Sciatic nerve (tissue), 2 donors: Measurements from ENCODE around the gene FAT1. TPM values are rescaled to one million over a fixed set of nuclear protein-coding genes. Genes with fewer than 3 reads are reported as not detected.
A peak's percentile ranks its signal among the peaks of the same experiment; 100 is the strongest.
"Not testable (repeated sequence)": the region's sequence is repeated elsewhere in the genome, so short reads cannot be mapped to it uniquely, and the experiment has no call there.

Source experiments
- ATAC-seq: fragments of 200-7000 bp; cut with Tn5 transposase; one replicate; pipeline ENCODE4 v1.9.1; 2020; ENCODE audit warnings: mild to moderate bottlenecking, moderate library complexity
- DNase-seq: peaks from one replicate; pipeline ENCODE4 v3.0.0-alpha.2; 2020; ENCODE audit warnings: low spot score
- intact Hi-C: fragments of 100-400 bp; cut with DNase I; formaldehyde crosslinking; loops from one replicate; pipeline ENCODE4 v1.14.2; 2022
- total RNA-seq: library from RNA; stranded (reverse); fragmentation: NEBNext Ultra II Directional; extraction: Animal tissue kit (Norgen Biotek cat#: 25700); gene quantifications from one replicate; pipeline ENCODE4 v1.2.1, GENCODE V29; 2021
- donor health status: DM: no; HTN: no; CAD: no.
- donor health status: DM: no; HTN: no; CAD: no.

Gene FAT1
- total RNA-seq = 151 TPM

DNA sequence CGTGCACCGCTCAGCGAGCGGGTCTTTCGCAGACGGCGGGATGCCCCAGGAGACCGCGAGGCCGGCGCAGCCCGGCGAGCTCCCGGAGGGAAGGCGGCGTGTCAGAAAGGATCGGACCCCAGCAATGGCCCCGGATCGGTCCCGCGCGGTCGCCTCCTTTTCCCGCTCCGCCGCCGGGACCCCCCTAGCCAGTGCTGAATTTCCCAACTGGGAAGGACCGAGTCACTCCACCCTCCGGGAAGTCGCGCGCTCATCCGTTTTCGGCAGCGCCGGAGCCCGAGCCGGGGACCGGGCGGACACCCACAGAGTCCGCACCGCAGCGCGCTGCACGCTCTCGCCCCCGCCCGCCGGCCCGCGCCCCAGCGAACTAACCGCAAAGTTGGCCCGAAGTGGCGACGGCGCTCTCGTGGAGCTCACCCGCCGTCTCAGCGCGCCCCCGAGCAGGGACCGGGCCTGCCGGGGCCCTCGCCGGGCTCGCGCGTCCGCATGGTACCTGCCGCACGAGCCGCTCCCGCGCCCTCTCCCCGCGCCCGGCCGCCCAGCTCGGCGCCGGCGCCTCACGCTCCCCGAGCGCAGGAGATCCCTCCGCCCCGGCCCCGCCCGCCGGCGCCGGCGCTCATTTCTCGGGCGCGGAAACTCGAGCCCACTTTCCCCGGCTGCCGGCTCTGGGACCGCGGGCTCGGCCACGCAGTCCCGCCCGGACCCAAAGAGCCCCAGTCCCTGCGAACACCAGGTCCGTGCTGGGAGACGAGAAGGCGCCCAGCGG, at the start of gene FAT1:
Gene FAT1 (minus strand): TSS at position 565 of the 766 bp plus-strand sequence. CDS start 14,029 bp downstream, outside the sequence.
- intact Hi-C loops = no loop called here
- DNase-seq (peak; percentile 82), ATAC-seq (peak; percentile 50)

GRCh38 chr4:186772936-186773487, 49.4 kb upstream of the FAT1 start:
- ATAC-seq (no peak), DNase-seq (no peak)
- intact Hi-C loops = no loop called here

- DNase-seq (no peak), ATAC-seq (no peak)
- intact Hi-C loops = no loop called here
These were observed 48.0 kb upstream of the FAT1 start for GRCh38 chr4:186771624-186772023.

- ATAC-seq = no peak
- intact Hi-C loops = no loop called here
These were observed 47.0 kb upstream of the FAT1 start for GRCh38 chr4:186770481-186771175.

DNA sequence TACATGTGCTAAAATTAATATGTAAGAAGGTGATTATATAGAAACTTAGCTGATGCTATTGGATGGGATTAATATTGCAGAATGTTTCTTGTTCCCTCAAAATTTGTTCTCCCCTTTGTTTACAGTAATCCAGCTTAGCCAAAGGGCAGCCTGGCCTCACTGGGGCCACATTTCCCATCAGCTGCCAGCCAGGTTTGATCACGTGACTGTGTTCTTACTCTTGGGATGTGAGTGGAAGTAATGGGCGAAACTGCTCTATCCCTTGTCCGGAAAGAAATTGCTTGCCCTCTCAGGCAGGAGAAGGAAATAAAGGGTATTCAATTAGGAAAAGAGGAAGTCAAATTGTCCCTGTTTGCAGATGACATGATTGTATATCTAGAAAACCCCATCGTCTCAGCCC, 44.1 kb upstream of the FAT1 start:
- intact Hi-C loops = no loop called here
- no peak for ATAC-seq

More at GRCh38 chr4:186770481-186771175, 47.0 kb upstream of the FAT1 start:
- DNase-seq = no peak

GRCh38 chr4:186765673-186766546, 42.3 kb upstream of the FAT1 start:
- intact Hi-C loops = no loop called here
- DNase-seq (no peak), ATAC-seq (peak; percentile 49)

More for the DNA sequence above, 44.1 kb upstream of the FAT1 start:
- no peak for DNase-seq

DNA sequence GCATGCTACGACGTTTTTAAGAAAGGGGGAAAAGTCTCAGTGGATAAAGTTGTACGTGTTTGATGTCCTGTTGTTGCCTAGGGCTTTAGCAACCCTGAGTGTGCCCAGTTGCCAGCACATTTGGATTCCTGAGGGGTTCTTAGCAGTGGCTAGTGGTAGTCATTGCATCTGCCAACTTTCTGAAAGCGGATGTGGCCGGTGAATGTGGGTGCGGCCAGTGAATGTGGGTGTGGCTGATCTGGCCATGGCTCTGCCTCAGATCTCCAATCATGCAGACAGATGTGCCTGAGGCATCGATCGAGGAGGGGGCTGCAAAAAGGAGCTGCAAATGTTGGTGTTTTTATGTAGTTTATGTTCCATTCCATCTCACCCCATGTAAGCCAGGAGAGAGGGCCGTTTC, 41.5 kb upstream of the FAT1 start:
- ATAC-seq = peak; percentile 94

DNA sequence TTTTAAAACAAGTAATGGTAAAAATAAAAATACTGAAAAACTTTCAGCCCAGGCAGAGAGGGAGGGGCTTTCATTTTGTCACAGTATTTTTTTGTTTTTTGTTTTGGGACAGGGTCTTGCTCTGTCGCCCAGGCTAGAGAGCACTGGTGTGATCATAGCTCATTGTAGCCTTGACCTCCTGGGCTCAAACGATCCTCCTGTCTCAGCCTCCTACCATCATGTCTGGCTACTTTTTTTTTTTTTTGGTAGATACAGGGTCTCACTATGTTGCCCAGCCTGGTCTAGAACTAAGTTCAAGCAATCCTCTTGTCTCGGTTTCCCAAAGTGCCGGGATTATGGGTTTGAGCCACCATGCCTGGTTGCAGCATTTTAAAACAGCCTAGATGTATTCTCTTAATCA, 40.8 kb upstream of the FAT1 start:
- no peak for ATAC-seq
- intact Hi-C loops = no loop called here
- no peak for DNase-seq

More for the DNA sequence above, 41.5 kb upstream of the FAT1 start:
- intact Hi-C loops = no loop called here
- peak; percentile 68 for DNase-seq

DNA sequence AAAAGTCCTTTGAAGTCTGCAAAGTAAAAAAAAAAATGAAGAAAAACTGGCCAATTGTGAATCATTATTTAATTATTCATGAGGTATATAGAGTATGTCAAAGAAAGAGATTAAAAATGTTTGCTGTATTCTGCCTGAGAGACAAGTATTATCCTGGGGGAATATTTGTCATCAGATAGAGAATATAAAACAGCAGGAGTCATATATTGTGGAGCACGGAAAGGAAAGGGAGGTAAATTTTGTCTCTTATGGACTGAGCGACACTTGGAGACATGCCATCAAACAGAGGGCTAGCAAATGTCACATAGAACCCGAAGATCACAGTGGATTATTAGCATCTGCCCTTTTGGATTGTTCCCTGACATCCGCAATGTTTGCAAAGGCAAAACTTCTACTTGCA, 39.2 kb upstream of the FAT1 start:
- intact Hi-C loops = no loop called here
- DNase-seq (no peak), ATAC-seq (no peak)

GRCh38 chr4:186762361-186762760, 38.7 kb upstream of the FAT1 start:
- intact Hi-C loops = no loop called here
- ATAC-seq = no peak
- no peak for DNase-seq

DNA sequence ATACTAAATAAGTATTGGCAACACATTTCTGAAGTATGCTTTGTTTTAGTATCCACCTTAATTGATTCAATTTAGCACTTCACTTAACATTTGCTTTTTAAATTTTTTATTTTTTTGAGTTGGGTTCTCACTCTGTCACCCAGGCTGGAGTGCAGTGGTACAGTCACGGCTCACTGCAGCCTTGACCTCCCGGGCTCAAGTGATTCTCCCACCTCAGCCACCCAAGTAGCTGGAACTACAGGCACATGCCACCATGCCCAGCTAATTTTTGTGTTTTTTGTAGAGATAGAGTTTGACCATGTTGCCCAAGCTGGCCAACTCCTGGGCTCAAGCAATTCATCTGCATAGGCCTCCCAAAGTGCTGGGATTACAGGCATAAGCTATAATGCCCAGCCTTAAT, 38.3 kb upstream of the FAT1 start:
- intact Hi-C loops, ATAC-seq, DNase-seq: not testable (repeated sequence)

DNA sequence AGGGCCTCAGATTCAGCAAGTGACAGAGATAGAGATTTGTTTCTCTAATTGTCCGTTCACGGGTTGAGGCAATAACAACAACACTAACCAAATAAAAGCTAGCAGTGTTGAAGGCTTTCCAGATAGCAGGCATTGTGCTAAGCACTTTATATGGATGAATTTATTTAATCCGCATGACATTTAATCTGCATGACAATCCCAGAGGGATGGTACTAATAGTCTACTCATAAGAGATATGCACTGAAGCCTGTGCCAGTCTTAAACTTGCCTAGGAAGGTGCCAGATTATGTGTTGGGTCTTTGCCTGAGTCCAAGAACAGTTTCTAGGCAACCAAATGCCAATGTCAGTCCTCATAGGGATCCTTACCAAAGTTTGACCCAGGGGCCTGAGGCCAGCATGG, 37.7 kb upstream of the FAT1 start:
- intact Hi-C loops = no loop called here
- no peak for DNase-seq
- no peak for ATAC-seq

- intact Hi-C loops = no loop called here
- DNase-seq (no peak), ATAC-seq (no peak)
These were observed 36.9 kb upstream of the FAT1 start for GRCh38 chr4:186760576-186760975.

- DNase-seq = no peak
- no peak for ATAC-seq
- intact Hi-C loops = no loop called here
These were observed 36.3 kb upstream of the FAT1 start for GRCh38 chr4:186759990-186760389.

GRCh38 chr4:186758929-186759682, 35.5 kb upstream of the FAT1 start:
- intact Hi-C loops = no loop called here
- no peak for DNase-seq
- ATAC-seq = no peak

DNA sequence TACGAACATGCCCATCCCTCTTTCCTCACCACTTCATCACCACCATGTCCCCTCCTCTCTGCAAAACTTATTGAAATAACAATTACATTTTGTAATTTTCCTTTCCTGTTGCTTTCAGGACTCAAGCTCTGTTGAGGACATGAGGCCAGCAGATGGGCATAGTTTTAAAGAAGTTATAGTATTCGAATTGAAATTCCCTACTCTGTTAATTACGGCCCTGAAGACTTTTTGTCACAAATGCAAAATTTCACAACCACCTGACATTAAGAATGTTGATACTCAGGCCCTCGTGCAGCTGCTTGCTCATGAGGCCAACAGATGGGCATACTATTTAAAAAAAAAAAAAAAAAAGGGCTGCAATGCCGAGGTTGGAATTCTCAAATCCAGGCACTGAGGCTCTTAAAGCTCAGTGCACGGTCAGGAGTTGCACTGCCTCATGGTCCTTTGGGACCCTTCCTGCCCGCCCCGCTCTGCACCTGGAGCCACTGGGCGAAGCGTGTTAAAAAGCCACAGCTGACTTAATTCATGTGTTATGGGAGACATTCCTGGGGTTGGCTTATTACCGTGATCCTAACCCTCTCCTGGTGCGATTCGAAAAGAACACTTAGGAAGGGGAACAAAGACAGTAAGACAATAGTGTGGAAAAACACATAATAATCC, 34.2 kb upstream of the FAT1 start:
- DNase-seq (no peak), ATAC-seq (no peak)
- intact Hi-C loops = no loop called here

DNA sequence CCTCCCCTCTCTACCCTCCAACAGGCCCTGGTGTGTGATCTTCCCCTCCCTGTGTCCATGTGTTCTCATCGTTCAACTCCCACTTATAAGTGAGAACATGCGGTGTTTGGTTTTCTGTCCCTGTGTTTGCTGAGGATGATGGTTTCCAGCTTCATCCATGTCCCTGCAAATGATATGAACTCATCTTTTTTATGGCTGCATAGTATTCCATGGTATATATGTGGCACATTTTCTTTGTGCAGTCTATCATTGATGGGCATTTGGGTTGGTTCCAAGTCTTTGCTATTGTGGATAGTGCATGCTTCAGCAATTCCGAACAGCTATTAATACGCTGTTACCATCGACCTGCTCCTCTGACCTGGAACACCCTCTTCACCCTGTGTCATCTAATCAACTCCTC, 32.9 kb upstream of the FAT1 start:
- ATAC-seq, intact Hi-C loops, DNase-seq: not testable (repeated sequence)
